Ishikawa (cell line): ENCODE results near the gene ASTN2.

Experiments used
- CREB1 ChIP-seq: IDR thresholded peaks from 2 replicates; pipeline ENCODE4 v1.6.1; 2012; ENCODE audit warnings: low read depth
- EGR1 ChIP-seq: IDR thresholded peaks from 2 replicates; pipeline ENCODE4 v1.6.1; 2012
- EP300 ChIP-seq: IDR thresholded peaks from 2 replicates; pipeline ENCODE4 v1.6.1; 2012; ENCODE audit warnings: borderline replicate concordance
- FOXM1 ChIP-seq: IDR thresholded peaks from 2 replicates; pipeline ENCODE4 v1.6.1; 2012; ENCODE audit warnings: low read depth, borderline replicate concordance
- NFIC ChIP-seq: IDR thresholded peaks from 2 replicates; pipeline ENCODE4 v1.6.1; 2012
- RAD21 ChIP-seq: IDR thresholded peaks from 2 replicates; pipeline ENCODE4 v1.6.1; 2012; ENCODE audit warnings: low read depth
- TAF1 ChIP-seq: IDR thresholded peaks from 2 replicates; pipeline ENCODE4 v1.6.1; 2012; ENCODE audit warnings: low read depth, mild to moderate bottlenecking
- TCF12 ChIP-seq: IDR thresholded peaks from 2 replicates; pipeline ENCODE4 v1.6.1; 2012; ENCODE audit warnings: low read depth
- YY1 ChIP-seq: IDR thresholded peaks from 2 replicates; pipeline ENCODE4 v1.6.1; 2012; ENCODE audit warnings: low read depth

- TF ChIP-seq TCF12: no peak
- no peak for TF ChIP-seq EP300
- no peak for TF ChIP-seq FOXM1
- TF ChIP-seq EGR1: no peak
- TF ChIP-seq CREB1: no peak
- TF ChIP-seq YY1: no peak
- no peak for TF ChIP-seq TAF1
- TF ChIP-seq NFIC: no peak
- no peak for TF ChIP-seq RAD21
Observed at GRCh38 chr9:117149996-117150395, 264.9 kb downstream of the ASTN2 start.
